Ectodermal cell (in vitro differentiated cells): Measurements from ENCODE around the gene GRIPAP1.
A peak's percentile ranks its signal among the peaks of the same experiment; 100 is the strongest.

Experiments used
- H3K27ac ChIP-seq: 2 replicates; pipeline ENCODE4 v1.7.0; 2013; ENCODE audit warnings: mild to moderate bottlenecking, low read depth, low read length; ENCODE audit not compliant: insufficient read depth, poor library complexity, severe bottlenecking
- H3K27me3 ChIP-seq: 2 replicates; pipeline ENCODE4 v1.7.0; 2013; ENCODE audit warnings: mild to moderate bottlenecking, low read length; ENCODE audit not compliant: insufficient read depth, control insufficient read depth, poor library complexity, severe bottlenecking
- H3K36me3 ChIP-seq: one replicate; pipeline ENCODE4 v1.7.0; 2013; ENCODE audit warnings: low read length; ENCODE audit not compliant: control insufficient read depth, insufficient read depth
- H3K4me1 ChIP-seq: one replicate; pipeline ENCODE4 v1.7.0; 2013; ENCODE audit warnings: low read length; ENCODE audit not compliant: control insufficient read depth, insufficient read depth
- H3K4me3 ChIP-seq: 2 replicates; pipeline ENCODE4 v1.7.0; 2013; ENCODE audit warnings: low read depth, low read length, control low read depth; ENCODE audit not compliant: insufficient read depth
- H3K9me3 ChIP-seq: 2 replicates; pipeline ENCODE4 v1.7.0; 2013; ENCODE audit warnings: mild to moderate bottlenecking, low read length, moderate library complexity; ENCODE audit not compliant: control insufficient read depth
- WGBS, 2 experiments: methylation state at CpG; one replicate each; pipeline ENCODE4 v1.1.7; 2013; ENCODE audit warnings: missing lambda C conversion rate in 2 of 2; 5-methylcytosine and 5-hydroxymethylcytosine counted together

GRIPAP1 gene

DNA sequence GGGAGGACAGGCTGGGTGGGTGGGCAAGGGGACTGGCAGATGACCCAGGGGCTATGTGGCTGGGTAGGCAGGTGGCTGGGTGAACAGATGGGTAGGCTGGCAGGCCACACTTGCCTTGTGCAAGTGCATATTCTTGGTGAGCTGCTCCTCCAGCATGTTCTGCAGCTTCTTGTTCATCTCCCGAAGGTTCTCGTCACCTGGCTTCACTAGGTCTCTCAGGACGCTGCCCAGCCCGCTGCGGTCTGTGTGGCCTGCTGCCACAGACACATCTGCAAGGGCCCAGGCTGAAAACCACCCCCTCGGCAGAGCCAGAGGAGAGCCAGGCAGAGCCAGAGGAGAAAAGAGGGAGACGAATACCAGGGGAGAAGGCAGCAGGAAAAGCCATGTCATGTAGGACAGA, 27.0 kb downstream of the GRIPAP1 start:
- no peak overlapping the region for H3K4me3 ChIP-seq
- H3K9me3 ChIP-seq: no peaks in the 10 kb centered on the region
- no peaks in the 10 kb centered on the region for H3K36me3 ChIP-seq
- H3K27me3 ChIP-seq: no peaks in the 10 kb centered on the region
- H3K4me1 ChIP-seq: no peaks in the 10 kb centered on the region
- no peak overlapping the region for H3K27ac ChIP-seq
- WGBS, 2 experiments: 92 to 96% methylated on average over 7 of the region's 7 CpGs

DNA sequence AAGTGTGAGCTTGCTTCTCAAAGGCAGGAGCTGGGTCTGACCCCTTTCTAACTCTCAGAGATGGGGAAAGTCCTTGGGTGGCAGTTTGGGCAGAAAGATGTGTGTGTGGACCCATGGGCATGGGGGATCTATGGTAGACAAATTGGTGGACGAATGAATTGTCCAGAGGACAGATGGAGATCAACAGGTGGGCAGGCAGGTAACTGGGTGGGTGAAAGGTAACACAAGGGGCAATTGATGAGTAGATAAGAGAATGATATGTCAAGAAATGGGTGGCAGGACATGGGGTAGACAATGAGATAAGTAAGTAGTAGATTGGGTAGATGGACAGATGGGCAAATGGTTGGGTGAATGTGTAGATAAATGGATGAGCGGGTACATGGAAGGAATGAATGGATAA, 27.5 kb downstream of the GRIPAP1 start:
- Histone ChIP-seq H3K4me3 (no peak overlapping the region), H3K9me3 (no peaks in the 10 kb centered on the region), H3K27ac (no peak overlapping the region), H3K36me3 (no peaks in the 10 kb centered on the region), H3K27me3 (no peaks in the 10 kb centered on the region), H3K4me1 (no peaks in the 10 kb centered on the region)
- WGBS, 2 experiments: 84 to 94% methylated on average over 2 of the region's 2 CpGs

DNA sequence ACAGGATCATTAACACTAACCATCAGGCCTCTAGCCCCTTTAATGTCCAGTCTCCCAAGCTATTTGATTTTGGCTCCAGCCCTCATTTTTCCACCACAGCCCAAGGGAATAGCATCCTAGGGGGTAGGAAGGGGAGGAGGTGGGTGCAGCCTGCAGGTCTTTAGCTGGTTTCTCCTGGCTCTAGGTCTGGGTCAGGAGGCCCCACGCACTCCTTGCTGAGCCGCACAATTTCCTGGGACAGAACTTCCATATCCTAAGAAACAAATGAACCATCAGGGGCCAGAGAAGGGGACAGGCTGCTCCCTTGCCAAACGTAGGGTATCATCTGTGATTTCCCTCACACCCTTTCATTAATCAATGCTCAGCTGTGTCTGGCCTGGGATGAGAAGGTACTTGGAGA, 28.0 kb downstream of the GRIPAP1 start:
- Histone ChIP-seq H3K9me3 (no peaks in the 10 kb centered on the region), H3K36me3 (no peaks in the 10 kb centered on the region), H3K27ac (no peak overlapping the region), H3K4me1 (no peaks in the 10 kb centered on the region), H3K27me3 (no peaks in the 10 kb centered on the region), H3K4me3 (no peak overlapping the region)
- 99 to 100% methylated on average over 2 to 3 of the region's 3 CpGs for WGBS, 2 experiments

DNA sequence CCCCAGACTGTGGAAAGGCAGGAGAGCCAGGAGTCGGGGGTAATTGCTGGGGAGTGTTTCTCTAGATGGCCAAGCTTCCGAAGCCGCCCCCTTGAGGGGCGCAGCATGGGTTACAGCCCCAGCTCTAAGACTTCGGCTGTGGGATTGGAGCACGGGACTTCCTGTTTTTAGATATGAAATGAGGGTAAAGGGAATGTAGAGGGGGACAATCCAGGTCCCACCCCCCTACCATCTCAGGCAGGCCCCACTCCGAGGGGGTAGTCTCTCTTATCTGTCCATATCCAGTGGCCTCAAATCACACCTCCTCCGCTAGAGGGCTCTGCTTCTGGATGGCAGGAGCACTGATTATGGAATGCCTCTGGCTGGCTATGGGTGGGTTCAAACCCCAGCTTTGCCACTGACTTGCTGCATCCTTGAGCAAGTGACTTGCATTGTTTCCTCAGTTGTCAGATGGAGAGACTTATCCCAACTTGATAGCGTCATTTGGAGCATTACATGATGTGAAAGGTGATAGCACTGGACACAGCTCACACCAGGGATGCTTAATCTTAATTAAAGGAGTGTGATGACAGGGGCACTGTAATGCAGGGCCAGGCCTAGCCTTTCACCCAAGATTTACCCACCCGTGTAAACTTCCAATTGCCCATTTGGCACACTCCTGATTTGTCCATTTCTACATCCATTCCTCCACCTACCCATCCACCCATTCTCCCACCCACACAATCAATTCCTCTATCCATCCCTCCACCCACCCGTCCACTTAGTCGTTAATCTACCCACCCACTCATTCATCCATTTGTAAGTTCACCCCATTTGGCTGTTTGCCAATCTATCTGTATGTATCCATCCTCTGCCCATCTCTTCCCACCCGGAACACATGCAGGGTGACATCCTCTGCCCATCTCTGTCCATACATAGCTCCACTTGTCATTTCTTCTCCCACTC, 29.6 kb downstream of the GRIPAP1 start:
- H3K9me3 ChIP-seq: no peaks in the 10 kb centered on the region
- 31 to 32% methylated on average over 12 to 13 of the region's 13 CpGs for WGBS, 2 experiments
- no peaks in the 10 kb centered on the region for H3K4me1 ChIP-seq
- no peaks in the 10 kb centered on the region for H3K27me3 ChIP-seq
- H3K4me3 ChIP-seq: peak overlapping the region; percentile 41
- no peak overlapping the region for H3K27ac ChIP-seq
- H3K36me3 ChIP-seq: no peaks in the 10 kb centered on the region

DNA sequence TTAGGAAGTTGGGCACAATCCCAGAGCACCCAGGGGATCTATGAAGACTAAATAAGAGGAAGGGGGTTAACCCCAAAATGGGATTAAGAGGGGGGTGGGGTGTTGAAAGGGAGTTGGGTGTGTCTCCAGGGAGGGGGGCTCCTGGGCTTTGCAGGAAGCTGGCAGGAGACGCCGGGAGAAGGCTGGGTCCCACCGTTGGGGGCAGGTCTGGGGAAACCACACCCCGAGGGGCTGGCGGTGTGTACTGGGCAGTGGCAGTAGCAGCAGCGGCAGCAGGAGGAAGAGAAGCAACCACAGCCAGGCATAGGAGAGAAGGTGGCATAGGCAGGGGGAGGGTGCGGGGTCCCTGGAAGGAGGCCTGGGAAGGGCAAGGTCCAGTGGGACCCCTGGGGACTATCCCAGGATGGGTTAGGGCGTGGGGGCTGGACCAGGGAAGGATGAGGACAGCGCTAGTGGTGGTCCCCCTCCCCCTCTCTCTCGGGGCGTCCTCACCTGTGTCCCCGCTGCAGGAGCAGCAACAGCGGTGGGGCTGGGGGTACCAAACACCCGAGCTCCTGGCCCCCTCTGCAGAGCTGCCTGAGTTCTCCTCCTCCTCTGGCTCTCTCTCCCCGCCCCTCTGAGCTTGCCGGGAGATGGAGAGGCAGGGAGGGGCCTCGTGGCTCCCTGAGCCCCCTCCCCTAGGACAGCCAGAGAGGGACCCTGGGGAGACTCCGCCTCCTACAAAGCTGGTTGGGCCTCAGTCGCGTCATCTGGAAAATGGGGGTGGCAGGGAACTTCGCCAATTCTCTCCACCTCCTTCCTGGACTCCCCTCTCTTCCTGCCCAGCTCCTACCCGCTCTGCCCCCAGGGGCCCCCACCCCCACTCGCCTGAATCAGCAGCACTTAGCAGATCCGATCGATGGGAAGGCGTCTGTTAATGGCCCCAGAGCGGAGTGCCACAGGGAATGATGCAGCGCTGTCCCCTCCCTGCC, 30.5 kb downstream of the GRIPAP1 start, which contains the start of gene KCND1:
Gene KCND1, minus strand, starts transcription at position 596 of the 971 bp plus-strand sequence. CDS start 1,573 bp downstream, outside the sequence.
- H3K4me1 ChIP-seq: no peaks in the 10 kb centered on the region
- peak within 1 kb of the TSS; percentile 41 for H3K4me3 ChIP-seq
- no peaks in the 10 kb centered on the region for H3K9me3 ChIP-seq
- H3K27me3 ChIP-seq: no peaks in the 10 kb centered on the region
- no peaks in the 10 kb centered on the region for H3K36me3 ChIP-seq
- H3K27ac ChIP-seq: no peak within 1 kb of the TSS
- WGBS, 2 experiments: 3 to 5% methylated on average over 27 to 28 of the region's 28 CpGs

DNA sequence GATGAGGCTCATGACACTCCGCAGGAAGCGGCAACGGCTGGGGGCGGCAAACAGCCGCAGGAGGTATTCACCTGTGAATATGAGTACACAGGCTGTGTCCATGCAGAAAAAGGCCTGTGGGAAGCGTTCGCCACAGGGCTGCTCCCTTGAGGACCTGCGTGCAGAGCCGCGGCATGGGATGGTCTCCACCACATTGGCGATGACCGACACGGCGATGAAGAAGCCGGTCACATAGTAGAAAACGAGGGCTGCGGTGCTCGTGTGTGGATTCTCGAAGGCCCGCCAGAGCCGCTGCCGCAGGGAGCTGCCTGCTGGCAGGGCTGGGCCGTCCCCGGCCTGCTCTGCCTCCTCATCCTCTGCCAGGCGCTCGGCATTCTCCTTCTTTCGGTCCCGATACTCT, 32.6 kb downstream of the GRIPAP1 start:
- Histone ChIP-seq H3K4me1 (no peaks in the 10 kb centered on the region), H3K36me3 (no peaks in the 10 kb centered on the region), H3K4me3 (no peak overlapping the region), H3K27ac (no peak overlapping the region), H3K9me3 (no peaks in the 10 kb centered on the region), H3K27me3 (no peaks in the 10 kb centered on the region)
- WGBS, 2 experiments: 92 to 95% methylated on average over 28 of the region's 28 CpGs

DNA sequence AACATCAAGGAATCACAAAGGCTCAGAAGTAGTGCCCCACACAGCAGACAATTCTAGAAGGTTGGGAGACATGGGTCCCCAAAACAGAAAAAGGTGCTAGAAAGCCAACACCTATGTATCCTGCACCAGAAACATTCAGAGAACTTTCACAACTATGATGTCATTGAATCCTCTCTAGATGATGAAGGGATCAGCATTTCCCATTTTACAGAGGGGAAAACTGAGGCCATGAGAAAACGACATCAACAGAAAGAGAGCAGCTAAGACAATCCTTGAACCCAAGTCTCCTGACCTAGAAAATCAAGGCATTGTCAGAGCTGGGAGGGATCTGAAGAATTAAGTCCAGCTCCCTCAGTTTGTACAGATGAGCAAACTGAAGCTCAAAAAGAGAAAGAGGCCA, 33.7 kb downstream of the GRIPAP1 start:
- 89 to 90% methylated on average over 1 of the region's 1 CpG for WGBS, 2 experiments
- Histone ChIP-seq H3K4me3 (no peak overlapping the region), H3K4me1 (no peaks in the 10 kb centered on the region)

DNA sequence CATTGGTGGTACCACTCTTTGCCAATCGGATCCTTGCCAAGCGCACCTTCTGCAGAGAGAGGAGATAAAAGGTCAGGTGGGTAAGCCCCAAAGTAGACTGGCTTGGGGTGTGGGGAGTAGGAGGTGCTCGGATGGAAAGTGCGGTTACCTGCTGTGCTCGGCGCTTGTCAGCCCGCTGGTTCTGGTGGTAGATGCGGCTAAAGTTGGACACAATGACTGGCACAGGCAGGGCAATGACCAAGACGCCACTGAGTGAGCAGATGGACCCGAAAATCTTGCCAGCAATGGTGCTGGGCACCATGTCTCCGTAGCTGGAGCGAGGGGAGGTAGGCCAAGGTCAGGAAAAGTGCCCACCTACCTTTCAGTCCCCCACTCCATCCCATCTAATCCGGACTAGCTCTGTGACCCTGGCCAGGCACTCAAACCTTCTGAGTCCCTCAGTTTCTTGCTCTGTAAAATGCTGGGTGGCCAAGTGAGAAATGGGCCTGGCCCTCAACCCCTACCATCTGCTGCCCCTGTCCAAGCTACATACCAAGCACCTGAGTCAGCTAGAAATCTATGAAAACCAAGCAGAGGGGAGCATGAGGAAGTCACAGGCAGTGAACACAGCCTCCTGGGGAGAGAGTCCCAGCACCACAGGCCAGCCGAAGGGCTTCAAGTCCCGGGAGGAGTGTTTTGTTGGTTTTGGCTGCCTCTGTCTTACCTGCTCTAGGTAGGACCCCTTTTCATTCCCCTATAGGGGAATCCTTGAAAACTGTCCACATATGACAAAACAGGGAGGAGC, 35.1 kb downstream of the GRIPAP1 start:
- Histone ChIP-seq H3K36me3 (no peaks in the 10 kb centered on the region), H3K27me3 (no peaks in the 10 kb centered on the region), H3K4me1 (no peaks in the 10 kb centered on the region), H3K4me3 (no peak overlapping the region), H3K9me3 (no peaks in the 10 kb centered on the region), H3K27ac (no peak overlapping the region)
- 93 to 94% methylated on average over 15 of the region's 15 CpGs for WGBS, 2 experiments

More for the DNA sequence above, 33.7 kb downstream of the GRIPAP1 start:
- Histone ChIP-seq H3K27me3 (no peaks in the 10 kb centered on the region), H3K9me3 (no peaks in the 10 kb centered on the region), H3K27ac (no peak overlapping the region), H3K36me3 (no peaks in the 10 kb centered on the region)

DNA sequence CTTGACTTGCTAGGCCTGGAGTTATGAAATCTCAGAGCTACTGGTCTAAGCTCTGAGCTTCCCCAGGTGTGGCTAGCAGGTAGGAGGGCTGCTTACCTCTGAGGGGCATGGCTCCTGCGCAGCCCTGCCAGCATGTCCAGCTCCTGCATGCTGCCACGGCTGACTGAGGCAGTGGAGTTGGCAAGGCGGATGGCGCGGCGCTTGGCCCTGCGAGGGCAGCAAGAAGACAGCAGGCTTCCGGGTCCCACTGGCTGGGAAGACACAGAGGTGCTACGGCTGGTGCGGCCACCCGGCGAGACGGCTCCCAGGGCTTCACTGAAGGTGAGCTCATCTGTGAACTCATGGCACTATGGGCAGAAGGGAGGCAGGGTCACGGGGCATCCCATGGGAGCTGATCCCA, 36.1 kb downstream of the GRIPAP1 start:
- H3K4me3 ChIP-seq: no peak overlapping the region
- WGBS, 2 experiments: 96 to 97% methylated on average over 14 of the region's 14 CpGs
- H3K27ac ChIP-seq: no peak overlapping the region

More for the DNA sequence above, 36.1 kb downstream of the GRIPAP1 start:
- Histone ChIP-seq H3K9me3 (no peaks in the 10 kb centered on the region), H3K4me1 (no peaks in the 10 kb centered on the region), H3K27me3 (no peaks in the 10 kb centered on the region), H3K36me3 (no peaks in the 10 kb centered on the region)
